Effector CD4-positive, alpha-beta T cell (primary cell): ENCODE results near the gene SLC7A11. TPM values are rescaled to one million over a fixed set of nuclear protein-coding genes. Genes with fewer than 3 reads are reported as not detected.

ENCODE experiments used
- DNase-seq: peaks from one replicate; pipeline ENCODE4 v3.0.0-alpha.2; 2020
- total RNA-seq: gene quantifications from one replicate; lab custom pipeline; 2026; lab: John Stamatoyannopoulos, UW

SLC7A11 gene
- total RNA-seq, result not detected

- DNase-seq, result no peak
Observed at GRCh38 chr4:138242076-138242833, at the start of gene SLC7A11. Gene SLC7A11 (minus strand): TSS chr4:138242349. CDS start chr4:138242069, 280 bp downstream.

- no peak for DNase-seq
Observed at GRCh38 chr4:138291431-138291830, 49.3 kb upstream of the SLC7A11 start.

- DNase-seq, result no peak
Observed at GRCh38 chr4:138290805-138291204, 48.7 kb upstream of the SLC7A11 start.

- DNase-seq, result no peak
Observed at GRCh38 chr4:138279286-138279685, 37.1 kb upstream of the SLC7A11 start.

GRCh38 chr4:138277133-138277532 lies 35.0 kb upstream of the SLC7A11 start:
- DNase-seq, result no peak

GRCh38 chr4:138275963-138276621 lies 33.9 kb upstream of the SLC7A11 start:
- DNase-seq, result no peak

- no peak for DNase-seq
Observed at GRCh38 chr4:138275216-138275615, 33.1 kb upstream of the SLC7A11 start.

GRCh38 chr4:138269175-138269574 lies 27.0 kb upstream of the SLC7A11 start:
- DNase-seq, result no peak

- no peak for DNase-seq
Observed at GRCh38 chr4:138267835-138268234, 25.7 kb upstream of the SLC7A11 start.

- no peak for DNase-seq
Observed at GRCh38 chr4:138266948-138267347, 24.8 kb upstream of the SLC7A11 start.

- no peak for DNase-seq
Observed at GRCh38 chr4:138263247-138263816, 21.2 kb upstream of the SLC7A11 start.

- no peak for DNase-seq
Observed at GRCh38 chr4:138262469-138262868, 20.3 kb upstream of the SLC7A11 start.

- no peak for DNase-seq
Observed at GRCh38 chr4:138262030-138262429, 19.9 kb upstream of the SLC7A11 start.

GRCh38 chr4:138259824-138260223 lies 17.7 kb upstream of the SLC7A11 start:
- no peak for DNase-seq

- no peak for DNase-seq
Observed at GRCh38 chr4:138259271-138259670, 17.1 kb upstream of the SLC7A11 start.

GRCh38 chr4:138256608-138257007 lies 14.5 kb upstream of the SLC7A11 start:
- DNase-seq, result no peak

- DNase-seq, result no peak
Observed at GRCh38 chr4:138255917-138256597, 13.9 kb upstream of the SLC7A11 start.

- no peak for DNase-seq
Observed at GRCh38 chr4:138252551-138252950, 10.4 kb upstream of the SLC7A11 start.

GRCh38 chr4:138251938-138252337 lies 9.8 kb upstream of the SLC7A11 start:
- DNase-seq, result no peak

- DNase-seq, result no peak
Observed at GRCh38 chr4:138249132-138249531, 7.0 kb upstream of the SLC7A11 start.

GRCh38 chr4:138248058-138248457 lies 5.9 kb upstream of the SLC7A11 start:
- no peak for DNase-seq

- DNase-seq, result no peak
Observed at GRCh38 chr4:138247643-138248042, 5.5 kb upstream of the SLC7A11 start.

GRCh38 chr4:138243369-138243768 lies 1.2 kb upstream of the SLC7A11 start:
- DNase-seq, result no peak

- DNase-seq, result no peak
Observed at GRCh38 chr4:138242834-138243156, 646 bp upstream of the SLC7A11 start.
